Right lobe of liver (tissue), 6 donors: ENCODE measurements around the gene PEX13. TPM values are rescaled to one million over a fixed set of nuclear protein-coding genes. Genes with fewer than 3 reads are reported as not detected.
"Not testable (repeated sequence)": the region's sequence is repeated elsewhere in the genome, so short reads cannot be mapped to it uniquely, and the experiment has no call there.

Experiments used
- ATAC-seq, 4 donors: fragments of 200-7000 bp; cut with Tn5 transposase; one replicate each; pipeline ENCODE4 v1.9.1; 2020; ENCODE audit warnings: mild to moderate bottlenecking in 4 of 4, moderate library complexity in 4 of 4
- DNase-seq, 3 donors: peaks; one replicate each; pipeline ENCODE4 v3.0.0-alpha.2; 2020
- H3K27ac ChIP-seq, 3 donors: fragments of 200-600 bp; one replicate each; pipeline ENCODE4 v1.8.0; 2022
- H3K27me3 ChIP-seq, 2 donors: fragments of 200-600 bp; one replicate each; pipeline ENCODE4 v1.8.0; 2022
- H3K36me3 ChIP-seq, 4 donors: fragments of 200-600 bp; sonication (generic) in 1 of 4; one replicate each; pipeline versions ENCODE4 v1.5.1 to v1.8.0; 2017 to 2022; ENCODE audit warnings: control low read depth in 1 of 4
- H3K4me1 ChIP-seq, 4 donors: fragments of 200-600 bp; sonication (generic) in 1 of 4; one replicate each; pipeline versions ENCODE4 v1.5.1 to v1.8.0; 2017 to 2022; ENCODE audit warnings: control low read depth in 1 of 4
- H3K4me3 ChIP-seq, 3 donors: fragments of 200-600 bp; one replicate each; pipeline ENCODE4 v1.8.0; 2022
- H3K9me3 ChIP-seq, 4 donors: fragments of 200-600 bp; sonication (generic) in 1 of 4; one replicate each; pipeline versions ENCODE4 v1.5.1 to v1.8.0; 2017 to 2022; ENCODE audit warnings: control low read depth in 1 of 4
- CTCF ChIP-seq, 4 donors: fragments of 200-600 bp in 3 of 4; fragments of 450-650 bp in 1 of 4; IDR thresholded peaks; one replicate each; pipeline versions ENCODE4 v1.5.1 to v1.8.0; 2016 to 2022; ENCODE audit warnings: antibody characterized with exemption in 4 of 4, mild to moderate bottlenecking in 2 of 4
- POLR2A ChIP-seq: fragments of 450-650 bp; IDR thresholded peaks from one replicate; pipeline ENCODE4 v1.6.1; 2017; ENCODE audit warnings: antibody characterized with exemption, mild to moderate bottlenecking
- WGBS: methylation state at CpG from one replicate; pipeline ENCODE4 v1.1.6; 2018; ENCODE audit warnings: low coverage, low lambda C conversion rate; ENCODE audit not compliant: insufficient coverage; ENCODE audit errors: missing lambda C conversion rate; 5-methylcytosine and 5-hydroxymethylcytosine counted together
- intact Hi-C, 2 donors: fragments of 100-400 bp; cut with DNase I; formaldehyde crosslinking; loops; one replicate each; pipeline versions ENCODE4 v1.11.2 to v1.14.1; 2022
- total RNA-seq, 6 experiments: library from RNA; depleted of rRNA in 2 of 6; stranded (reverse); fragments of >200 nt in 2 of 6; fragmentation: NEBNext Ultra II Directional in 3 of 6; extraction: Animal tissue kit (Norgen Biotek cat#: 25700) in 3 of 6; gene quantifications; one replicate each; pipeline versions ENCODE4 v1.1.0 to v1.2.4, GENCODE V29; 2016 to 2023
- donor health status: DM: no; HTN: yes; CAD: no.
- donor health status: DM: no; HTN: no; CAD: no.
- donor health status: DM: no; HTN: no; CAD: no.
- donor health status: DM: no; HTN: yes; CAD: no.
- donor health status: DM: no; HTN: yes; CAD: no.

PEX13 gene
- total RNA-seq, 6 experiments from 2014 or later = 23.0 to 34.3 (median 26.3) TPM

DNA sequence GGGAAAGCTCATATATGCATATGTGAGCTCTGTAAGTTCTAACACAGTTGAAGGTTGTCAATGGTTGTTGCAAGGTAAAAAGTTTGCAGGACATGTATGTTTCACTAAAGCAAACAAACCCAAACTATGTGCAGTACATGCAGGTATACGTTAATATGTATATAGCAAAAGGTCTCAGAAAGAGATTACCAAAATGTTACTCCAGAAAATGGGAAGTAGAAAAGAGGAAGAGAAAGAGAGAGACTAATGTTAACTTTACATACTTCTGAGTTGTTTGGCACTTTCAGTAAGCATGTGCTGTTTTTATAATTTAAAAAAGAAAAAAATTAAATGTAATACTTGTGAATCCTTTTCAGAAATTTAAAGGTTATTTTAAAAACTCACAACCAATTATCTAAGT is 32.8 kb upstream of the PEX13 start:
- H3K9me3 ChIP-seq = no peaks in the 10 kb centered on the region
- 63% methylated on average over 1 of the region's 1 CpG for WGBS
- no peak for TF ChIP-seq POLR2A
- DNase-seq = no peak
- no peak overlapping the region for H3K27ac ChIP-seq
- H3K4me3 ChIP-seq = no peak overlapping the region
- no peaks in the 10 kb centered on the region for H3K36me3 ChIP-seq
- intact Hi-C loops = no loop called here
- ATAC-seq = peak in 2 of 4 donors; percentile 32 to 34
- H3K27me3 ChIP-seq = no peaks in the 10 kb centered on the region
- H3K4me1 ChIP-seq = no peaks in the 10 kb centered on the region

DNA sequence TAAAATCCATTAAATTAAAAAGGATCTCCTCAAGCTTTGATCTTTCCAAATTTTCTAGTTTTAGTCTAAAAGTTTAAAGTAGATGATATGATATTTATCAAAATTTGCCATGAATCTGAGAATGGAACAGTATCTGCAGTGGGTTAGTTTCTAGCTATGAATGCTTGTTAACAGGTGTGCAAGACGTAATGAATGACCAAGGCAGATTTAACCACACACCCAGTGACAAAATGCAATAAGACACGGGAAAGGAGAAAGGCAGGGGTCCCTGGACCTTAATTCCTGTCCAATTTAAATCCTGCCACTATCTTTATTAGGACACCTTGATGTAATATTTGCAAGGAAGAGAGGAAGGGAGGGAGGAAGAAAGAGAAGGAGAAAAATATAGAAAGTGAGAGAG is 30.5 kb upstream of the PEX13 start:
- no peaks in the 10 kb centered on the region for H3K27me3 ChIP-seq
- no peak overlapping the region for H3K27ac ChIP-seq
- WGBS = 63% methylated on average over 2 of the region's 2 CpGs
- H3K36me3 ChIP-seq = no peaks in the 10 kb centered on the region
- peaks cover 0 to 7% (median 4%) of the 10 kb centered on the region in 4 donors for H3K9me3 ChIP-seq
- DNase-seq (no peak), ATAC-seq (no peak)
- intact Hi-C loops = no loop called here
- no peak overlapping the region for H3K4me3 ChIP-seq
- TF ChIP-seq CTCF (IDR thresholded peaks at IDR 0.05) (no peak), POLR2A (no peak)
- no peaks in the 10 kb centered on the region for H3K4me1 ChIP-seq

- H3K4me3 ChIP-seq, H3K27ac ChIP-seq, H3K27me3 ChIP-seq, DNase-seq, H3K36me3 ChIP-seq, intact Hi-C loops, ATAC-seq, H3K4me1 ChIP-seq: not testable (repeated sequence)
- WGBS = 85% methylated on average over 4 of the region's 8 CpGs
- peaks cover 0 to 12% (median 5%) of the 10 kb centered on the region in 4 donors for H3K9me3 ChIP-seq
These were observed 29.9 kb upstream of the PEX13 start for GRCh38 chr2:60987656-60988055.

- ATAC-seq (peak in 1 of 4 donors; percentile 44), DNase-seq (no peak)
- no peaks in the 10 kb centered on the region for H3K27me3 ChIP-seq
- no CpG with 5 or more reads among the region's 2 CpGs for WGBS
- no peaks in the 10 kb centered on the region for H3K4me1 ChIP-seq
- intact Hi-C loops = no loop called here
- H3K27ac ChIP-seq = no peak overlapping the region
- TF ChIP-seq POLR2A = no peak
- no peak overlapping the region for H3K4me3 ChIP-seq
- peaks cover 0 to 12% (median 5%) of the 10 kb centered on the region in 4 donors for H3K9me3 ChIP-seq
- no peaks in the 10 kb centered on the region for H3K36me3 ChIP-seq
These were observed 28.3 kb upstream of the PEX13 start for GRCh38 chr2:60989259-60989658.

DNA sequence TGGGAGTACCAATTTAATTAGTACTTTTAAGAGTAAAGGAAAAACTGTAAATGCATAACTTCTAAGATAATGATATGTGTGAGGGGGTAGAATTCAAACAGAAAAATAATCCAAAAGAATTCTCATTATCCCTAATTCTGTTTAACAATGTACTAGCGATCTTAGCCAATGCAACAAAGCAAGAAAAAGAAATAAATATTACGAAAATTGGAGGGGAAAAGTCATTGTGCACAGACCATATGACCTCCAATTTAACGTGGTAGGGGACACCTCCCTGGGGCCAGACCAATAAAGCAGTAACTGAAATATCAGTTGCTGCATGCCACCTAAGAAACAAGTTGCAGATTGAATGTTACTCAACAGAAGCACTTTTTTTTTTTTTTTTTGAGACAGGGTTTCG is 25.9 kb upstream of the PEX13 start:
- peaks cover 0 to 5% (median 0%) of the 10 kb centered on the region in 4 donors for H3K4me1 ChIP-seq
- H3K36me3 ChIP-seq = no peaks in the 10 kb centered on the region
- intact Hi-C loops = loop anchor here in 1 of 2 donors (10.0 kb wide), 1 partner anchor 197 kb away; no protein-coding TSS in a partner anchor
- DNase-seq (no peak), ATAC-seq (no peak)
- H3K27me3 ChIP-seq = no peaks in the 10 kb centered on the region
- no peak overlapping the region for H3K4me3 ChIP-seq
- no peak for TF ChIP-seq POLR2A
- TF ChIP-seq CTCF (IDR thresholded peaks at IDR 0.05) = no peak
- H3K9me3 ChIP-seq = peaks cover 0 to 12% (median 5%) of the 10 kb centered on the region in 4 donors
- H3K27ac ChIP-seq = no peak overlapping the region
- 95% methylated on average over 4 of the region's 4 CpGs for WGBS

- ATAC-seq (peak; percentile 60 to 89 (median 75)), DNase-seq (no peak)
- Histone ChIP-seq H3K4me1 (peaks cover 0 to 5% (median 0%) of the 10 kb centered on the region in 4 donors), H3K9me3 (peaks cover 0 to 12% (median 5%) of the 10 kb centered on the region in 4 donors), H3K36me3 (no peaks in the 10 kb centered on the region), H3K4me3 (no peak overlapping the region), H3K27me3 (no peaks in the 10 kb centered on the region), H3K27ac (peak overlapping the region in 1 of 3 donors; percentile 28)
- intact Hi-C loops = loop anchor here in 1 of 2 donors (10.0 kb wide), 1 partner anchor 198 kb away; no protein-coding TSS in a partner anchor
- TF ChIP-seq CTCF (IDR thresholded peaks at IDR 0.05) (no peak), POLR2A (no peak)
- WGBS = 64% methylated on average over 4 of the region's 7 CpGs
These were observed 24.5 kb upstream of the PEX13 start for GRCh38 chr2:60992985-60993392.
